ENCODE measurements around the gene HSCB.
"Not testable (repeated sequence)": the region's sequence is repeated elsewhere in the genome, so short reads cannot be mapped to it uniquely, and the experiment has no call there.

The HSCB gene

GRCh38 chr22:28792491-28793383 is 50.9 kb downstream of the HSCB start:
- DNase-seq, result no peak

GRCh38 chr22:28793976-28794584 is 52.2 kb downstream of the HSCB start:
- no peak for DNase-seq

- DNase-seq, result no peak
Observed at GRCh38 chr22:28795071-28795693, 53.3 kb downstream of the HSCB start.

GRCh38 chr22:28795932-28796856 is 54.4 kb downstream of the HSCB start:
- DNase-seq, result no peak

- no peak for DNase-seq
Observed at GRCh38 chr22:28798810-28799605, 57.2 kb downstream of the HSCB start.

GRCh38 chr22:28799606-28800307 is 57.9 kb downstream of the HSCB start:
- peak; percentile 85 for DNase-seq

- DNase-seq, result peak; percentile 98
Observed at GRCh38 chr22:28800308-28801041, 58.6 kb downstream of the HSCB start, which contains the start of gene XBP1. TSS of gene XBP1 (minus strand) at chr22:28800569.

- DNase-seq, result peak; percentile 15
Observed at GRCh38 chr22:28801845-28802594, 60.2 kb downstream of the HSCB start.

GRCh38 chr22:28802595-28803123 is 60.8 kb downstream of the HSCB start:
- no peak for DNase-seq

- DNase-seq, result not testable (repeated sequence)
Observed at GRCh38 chr22:28805426-28805825, 63.6 kb downstream of the HSCB start.

All from eye (tissue), 1 donor.